ENCODE data around the gene INPP4B.

The INPP4B gene

DNA sequence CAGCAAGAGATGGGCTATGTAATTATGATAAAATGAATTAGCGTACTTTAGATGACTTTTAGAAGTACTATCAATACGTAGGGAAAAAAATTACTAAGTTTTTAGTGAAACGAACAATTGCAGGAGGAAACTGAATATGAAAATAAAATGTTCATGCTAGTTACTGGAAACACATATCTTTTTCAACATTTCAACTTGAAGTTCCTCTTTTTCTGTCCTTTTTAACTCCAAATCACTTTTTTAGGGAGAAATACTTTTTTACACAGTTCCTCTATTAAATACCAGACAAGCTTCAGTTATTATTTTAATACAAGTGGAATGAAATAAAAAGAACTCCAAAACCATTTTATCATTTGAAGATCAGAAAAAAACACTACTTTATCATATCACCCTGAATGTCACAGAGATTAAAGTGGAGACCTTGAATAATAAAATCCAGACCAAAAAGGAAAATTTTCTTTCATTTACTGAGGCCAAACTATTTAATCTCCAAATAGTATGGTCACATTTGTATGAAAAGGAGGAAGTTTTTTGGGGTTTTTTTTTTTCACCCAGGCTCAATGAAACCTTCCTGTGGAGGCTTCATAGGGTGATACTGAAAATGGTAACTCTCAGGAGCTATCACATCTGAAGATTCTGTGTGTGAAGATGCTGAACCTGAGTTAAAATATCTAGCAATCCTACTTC is 306.2 kb downstream of the INPP4B start:
- no peaks in the 10 kb centered on the region for H3K9me3 Mint-ChIP-seq

GRCh38 chr4:142535009-142535408 is 311.1 kb downstream of the INPP4B start:
- no peak for TF ChIP-seq CTCF (IDR thresholded peaks at IDR 0.05; ENCODE audit: unreplicated experiment in 3 of 3)
- Mint-ChIP-seq H3K4me3 (no peak overlapping the region), H3K9me3 (no peaks in the 10 kb centered on the region), H3K4me1 (no peaks in the 10 kb centered on the region), H3K27me3 (ENCODE audit: low read depth) (no peaks in the 10 kb centered on the region), H3K27ac (no peak overlapping the region), H3K36me3 (ENCODE audit: low read depth) (no peaks in the 10 kb centered on the region)

More for the DNA sequence above, 306.2 kb downstream of the INPP4B start:
- TF ChIP-seq CTCF (IDR thresholded peaks at IDR 0.05; ENCODE audit: unreplicated experiment in 3 of 3) = no peak
- Mint-ChIP-seq H3K4me1 (no peaks in the 10 kb centered on the region), H3K4me3 (no peak overlapping the region), H3K36me3 (ENCODE audit: low read depth) (no peaks in the 10 kb centered on the region), H3K27ac (no peak overlapping the region), H3K27me3 (ENCODE audit: low read depth) (no peaks in the 10 kb centered on the region)

DNA sequence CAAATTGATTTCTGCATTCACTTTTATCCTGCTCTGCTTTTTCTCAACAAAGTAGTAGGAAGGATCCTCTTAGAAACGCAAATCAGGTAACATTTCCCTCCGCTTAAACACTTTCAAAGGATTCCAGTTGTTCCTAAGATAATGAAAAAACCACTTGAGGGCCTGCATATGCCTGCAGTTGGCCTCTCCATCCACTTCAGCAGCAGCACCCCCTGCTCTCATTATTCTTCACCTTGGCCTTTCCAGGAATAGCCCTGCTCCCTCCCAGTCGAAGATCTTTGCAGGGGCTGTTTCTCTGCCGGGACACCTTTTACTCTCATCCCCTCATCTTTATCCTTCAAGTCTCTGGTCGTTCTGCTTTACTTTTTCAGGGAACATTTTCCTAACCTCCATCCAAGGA is 314.0 kb downstream of the INPP4B start:
- Mint-ChIP-seq H3K4me1 (no peaks in the 10 kb centered on the region), H3K4me3 (no peak overlapping the region), H3K27ac (no peak overlapping the region), H3K36me3 (ENCODE audit: low read depth) (no peaks in the 10 kb centered on the region), H3K27me3 (ENCODE audit: low read depth) (no peaks in the 10 kb centered on the region), H3K9me3 (no peaks in the 10 kb centered on the region)
- no peak for TF ChIP-seq CTCF (IDR thresholded peaks at IDR 0.05; ENCODE audit: unreplicated experiment in 3 of 3)

DNA sequence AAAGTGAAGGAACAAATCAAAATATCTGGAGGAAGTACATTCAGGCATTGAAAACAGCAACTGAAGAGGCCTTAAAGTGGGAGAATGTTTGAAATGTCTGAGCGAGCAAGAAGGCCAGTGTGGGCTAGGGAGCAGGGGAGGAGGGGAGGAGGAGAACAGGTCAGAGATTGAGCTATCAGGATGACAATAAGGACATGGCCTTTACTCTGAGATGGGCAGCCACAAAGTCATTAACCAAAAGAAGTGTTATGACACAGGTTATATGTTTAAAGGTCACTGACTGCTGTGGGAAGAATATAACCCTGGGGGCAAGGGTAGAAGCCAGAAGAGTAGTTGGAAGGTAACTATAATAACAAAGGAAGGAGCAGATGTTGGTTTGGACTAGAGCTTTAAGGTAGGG is 315.4 kb downstream of the INPP4B start:
- no peak overlapping the region for H3K4me3 Mint-ChIP-seq
- peaks cover 3% of the 10 kb centered on the region for H3K9me3 Mint-ChIP-seq
- no peak for TF ChIP-seq CTCF (IDR thresholded peaks at IDR 0.05; ENCODE audit: unreplicated experiment in 3 of 3)
- H3K36me3 Mint-ChIP-seq (ENCODE audit: low read depth) = no peaks in the 10 kb centered on the region
- no peak overlapping the region for H3K27ac Mint-ChIP-seq
- H3K4me1 Mint-ChIP-seq = no peaks in the 10 kb centered on the region
- no peaks in the 10 kb centered on the region for H3K27me3 Mint-ChIP-seq (ENCODE audit: low read depth)

DNA sequence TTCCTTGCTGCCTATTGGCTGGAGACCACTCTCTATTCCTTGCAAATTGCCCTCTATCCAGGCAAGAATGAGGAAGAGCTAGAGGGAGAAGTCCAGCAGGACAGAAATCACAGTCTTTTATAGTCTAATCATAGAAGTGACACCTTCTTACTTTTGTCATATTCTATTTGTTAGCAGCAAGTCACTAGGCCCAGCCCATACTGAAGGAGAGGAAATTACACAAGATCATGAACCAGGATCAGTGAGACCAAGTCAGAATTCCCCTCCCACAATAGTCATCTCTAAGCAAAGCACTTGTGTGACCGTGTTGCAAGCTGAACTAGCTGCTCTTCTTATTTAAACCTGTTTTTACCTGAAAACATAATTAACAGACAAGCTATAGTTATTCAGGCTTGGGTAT is 317.7 kb downstream of the INPP4B start:
- no peaks in the 10 kb centered on the region for H3K36me3 Mint-ChIP-seq (ENCODE audit: low read depth)
- no peak overlapping the region for H3K27ac Mint-ChIP-seq
- H3K4me3 Mint-ChIP-seq = no peak overlapping the region
- H3K4me1 Mint-ChIP-seq = no peaks in the 10 kb centered on the region
- no peak for TF ChIP-seq CTCF (IDR thresholded peaks at IDR 0.05; ENCODE audit: unreplicated experiment in 3 of 3)
- peaks cover 3% of the 10 kb centered on the region for H3K9me3 Mint-ChIP-seq
- no peaks in the 10 kb centered on the region for H3K27me3 Mint-ChIP-seq (ENCODE audit: low read depth)

DNA sequence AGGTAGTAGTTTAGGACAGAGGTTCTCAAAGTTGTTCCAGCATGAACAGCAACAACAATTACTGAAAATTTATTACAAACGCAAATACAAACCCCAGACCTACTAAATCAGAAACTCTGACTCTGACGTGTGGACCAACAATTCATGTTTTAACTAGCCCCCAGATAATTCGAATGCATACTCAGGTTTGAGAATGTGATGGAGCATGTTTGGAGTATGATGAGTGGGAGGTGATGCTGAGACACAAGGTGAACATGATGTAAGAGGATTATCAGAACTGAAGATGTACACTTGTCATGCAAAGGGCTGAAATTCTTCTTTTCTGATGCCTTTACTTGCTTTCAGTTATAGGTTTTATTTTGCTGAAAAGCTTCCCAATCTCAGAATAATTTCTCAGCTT is 323.0 kb downstream of the INPP4B start:
- no peaks in the 10 kb centered on the region for H3K36me3 Mint-ChIP-seq (ENCODE audit: low read depth)
- H3K9me3 Mint-ChIP-seq = peaks cover 7% of the 10 kb centered on the region
- H3K27me3 Mint-ChIP-seq (ENCODE audit: low read depth) = peaks cover 3% of the 10 kb centered on the region
- H3K27ac Mint-ChIP-seq = no peak overlapping the region
- no peak overlapping the region for H3K4me3 Mint-ChIP-seq
- no peaks in the 10 kb centered on the region for H3K4me1 Mint-ChIP-seq
- TF ChIP-seq CTCF (IDR thresholded peaks at IDR 0.05; ENCODE audit: unreplicated experiment in 3 of 3) = no peak

All from nephron (organoid).